IMR-90 (cell line): ENCODE measurements around the gene MICALL2. TPM values are rescaled to one million over a fixed set of nuclear protein-coding genes. Genes with fewer than 3 reads are reported as not detected.

ENCODE experiments used
- CHD1 ChIP-seq: IDR thresholded peaks from 2 replicates; pipeline ENCODE4 v1.6.1; 2012; ENCODE audit warnings: low read depth, low read length, improper control_type of control experiment
- ELK1 ChIP-seq: fragments of 150-350 bp; IDR thresholded peaks from 2 replicates; pipeline ENCODE4 v1.6.1; 2016; ENCODE audit warnings: low read depth, mild to moderate bottlenecking, low read length, moderate library complexity, borderline replicate concordance
- MXI1 ChIP-seq: IDR thresholded peaks from 2 replicates; pipeline ENCODE4 v1.6.1; 2012; ENCODE audit warnings: low read depth, mild to moderate bottlenecking, low read length, moderate library complexity, borderline replicate concordance
- POLR2A ChIP-seq: IDR thresholded peaks from 2 replicates; pipeline ENCODE4 v1.6.1; 2012; ENCODE audit warnings: mild to moderate bottlenecking, low read depth, low read length
- RAD21 ChIP-seq: IDR thresholded peaks from 2 replicates; pipeline ENCODE4 v1.6.1; 2012; ENCODE audit warnings: low read length, improper control_type of control experiment
- RFX5 ChIP-seq: IDR thresholded peaks from 2 replicates; pipeline ENCODE4 v1.8.0; 2012; ENCODE audit warnings: low read depth, mild to moderate bottlenecking, low read length, moderate library complexity
- polyA plus RNA-seq, 3 experiments: library from polyadenylated mRNA; depleted of rRNA; stranded (reverse); fragments of >200 nt; gene quantifications; 2 replicates each; pipeline ENCODE4 v1.2.3, GENCODE V29; 2012; ENCODE audit warnings: low replicate concordance in 1 of 3
- total RNA-seq: library from RNA; depleted of rRNA; stranded (reverse); fragments of >200 nt; gene quantifications from 2 replicates; pipeline ENCODE4 v1.2.3, GENCODE V29; 2012

Gene MICALL2
- total and polyA plus RNA-seq, 2 of the 4 experiments (the other 2 are of a cell fraction): 6.6 to 34.1 TPM

GRCh38 chr7:1413936-1414639 is 45.2 kb downstream of the MICALL2 start (continued):
- TF ChIP-seq ELK1 (no peak), CHD1 (no peak), RFX5 (no peak), MXI1 (no peak), POLR2A (no peak), RAD21 (no peak)
